Transverse colon (tissue), 4 donors: ENCODE measurements around the gene ADGRE2. TPM values are rescaled to one million over a fixed set of nuclear protein-coding genes. Genes with fewer than 3 reads are reported as not detected.
"Not testable (repeated sequence)": the region's sequence is repeated elsewhere in the genome, so short reads cannot be mapped to it uniquely, and the experiment has no call there.

Source experiments
- DNase-seq: peaks from one replicate; pipeline ENCODE4 v3.0.0-alpha.2; 2019
- H3K27ac ChIP-seq, 4 donors: fragments of 200-600 bp; sonication (generic); 2 replicates each; pipeline ENCODE4 v1.5.1; 2016 to 2018; ENCODE audit warnings: inconsistent platforms in 4 of 4
- H3K27me3 ChIP-seq: fragments of 200-600 bp; sonication (generic); 2 replicates; pipeline ENCODE4 v1.5.1; 2017; ENCODE audit warnings: inconsistent platforms
- H3K36me3 ChIP-seq, 4 donors: fragments of 200-600 bp; sonication (generic); 2 replicates each; pipeline ENCODE4 v1.5.1; 2017 to 2019; ENCODE audit warnings: inconsistent platforms in 4 of 4
- H3K4me1 ChIP-seq, 4 donors: fragments of 200-600 bp; sonication (generic); 2 replicates each; pipeline ENCODE4 v1.5.1; 2017 to 2020; ENCODE audit warnings: inconsistent platforms in 4 of 4
- H3K4me3 ChIP-seq, 4 donors: fragments of 200-600 bp; sonication (generic); 1 replicate in 1 of 4; 2 replicates in 3 of 4; pipeline versions ENCODE4 v1.5.1 to v1.6.1; 2017 to 2019; ENCODE audit warnings: inconsistent platforms in 4 of 4
- H3K9me3 ChIP-seq, 2 donors: fragments of 200-600 bp; sonication (generic); 2 replicates each; pipeline ENCODE4 v1.5.1; 2017 to 2019; ENCODE audit warnings: inconsistent platforms in 2 of 2
- CTCF ChIP-seq, 5 experiments: fragments of 200-600 bp in 3 of 5; fragments of 450-650 bp in 2 of 5; sonication (generic) in 3 of 5; IDR thresholded peaks; 1 replicate in 2 of 5; 2 replicates in 3 of 5; pipeline ENCODE4 v1.5.1; 2016 to 2017; ENCODE audit warnings: antibody characterized with exemption in 5 of 5, inconsistent platforms in 3 of 5, mild to moderate bottlenecking in 2 of 5, moderate library complexity in 1 of 5
- EP300 ChIP-seq: sonication (generic); formaldehyde crosslinking; IDR thresholded peaks from one replicate; pipeline ENCODE4 v1.6.1; 2017; ENCODE audit warnings: antibody characterized with exemption, low read depth
- POLR2A ChIP-seq: fragments of 450-650 bp; IDR thresholded peaks from one replicate; pipeline ENCODE4 v1.6.1; 2016; ENCODE audit warnings: antibody characterized with exemption, mild to moderate bottlenecking, moderate library complexity
- POLR2AphosphoS5 ChIP-seq, 3 donors: sonication (generic); formaldehyde crosslinking; IDR thresholded peaks; one replicate each; pipeline ENCODE4 v1.6.1; 2016; ENCODE audit warnings: antibody characterized with exemption in 3 of 3
- WGBS, 2 donors: methylation state at CpG; one replicate each; pipeline ENCODE4 v1.1.5; 2018; ENCODE audit warnings: low coverage in 1 of 2; 5-methylcytosine and 5-hydroxymethylcytosine counted together
- in situ Hi-C, 4 donors: fragments of 200-750 bp; cut with MboI; loops; one replicate each; pipeline versions ENCODE4 v1.15.0 to v1.15.1; 2017; ENCODE audit warnings: low sequenced_read_pairs in 3 of 4, low pct_ligation_motif_present in 1 of 4, low pct_unique_long_range_greater_than_20kb in 1 of 4
- intact Hi-C: fragments of 100-400 bp; cut with DNase I; formaldehyde crosslinking; loops from one replicate; pipeline ENCODE4 v1.15.1; 2023; ENCODE audit warnings: low total_unique reads
- total RNA-seq, 4 donors: library from RNA; depleted of rRNA; stranded (reverse); fragments of >200 nt; gene quantifications; one replicate each; pipeline ENCODE4 v1.1.0, GENCODE V29; 2016

The ADGRE2 gene
- total RNA-seq, 4 donors from 2014 or later = 1.00 to 3.3 (median 1.8) TPM

GRCh38 chr19:14796021-14796420 lies 17.7 kb upstream of the ADGRE2 start:
- Histone ChIP-seq H3K27ac (no peak overlapping the region), H3K36me3 (no peaks in the 10 kb centered on the region), H3K4me3 (no peak overlapping the region), H3K27me3 (no peaks in the 10 kb centered on the region), H3K4me1 (no peaks in the 10 kb centered on the region), H3K9me3 (no peaks in the 10 kb centered on the region)
- no peak for DNase-seq
- intact Hi-C loops (no loop called here), in situ Hi-C loops (no loop called here)
- WGBS, 2 donors = 92 to 94% methylated on average over 6 to 11 of the region's 11 CpGs
- no peak for TF ChIP-seq POLR2AphosphoS5 (IDR thresholded peaks at IDR 0.05)
- no peak for TF ChIP-seq CTCF (IDR thresholded peaks at IDR 0.05)
- no peak for TF ChIP-seq EP300
- no peak for TF ChIP-seq POLR2A

GRCh38 chr19:14795078-14795721 lies 16.8 kb upstream of the ADGRE2 start:
- H3K27ac ChIP-seq = no peak overlapping the region
- WGBS, 2 donors = 65 to 77% methylated on average over 5 of the region's 5 CpGs
- H3K36me3 ChIP-seq = no peaks in the 10 kb centered on the region
- TF ChIP-seq CTCF (IDR thresholded peaks at IDR 0.05) (no peak), POLR2A (no peak)
- no peak for DNase-seq
- in situ Hi-C loops (no loop called here), intact Hi-C loops (no loop called here)
- no peaks in the 10 kb centered on the region for H3K27me3 ChIP-seq
- no peak overlapping the region for H3K4me3 ChIP-seq
- no peaks in the 10 kb centered on the region for H3K4me1 ChIP-seq
- H3K9me3 ChIP-seq = no peaks in the 10 kb centered on the region

GRCh38 chr19:14792250-14792649 lies 13.9 kb upstream of the ADGRE2 start:
- 71 to 77% methylated on average over 6 of the region's 6 CpGs for WGBS, 2 donors
- H3K4me3 ChIP-seq, H3K36me3 ChIP-seq, H3K27ac ChIP-seq, H3K9me3 ChIP-seq, H3K27me3 ChIP-seq, DNase-seq, intact Hi-C loops, H3K4me1 ChIP-seq, in situ Hi-C loops: not testable (repeated sequence)

- Histone ChIP-seq H3K9me3 (no peaks in the 10 kb centered on the region), H3K27ac (peak overlapping the region in 1 of 4 donors; percentile 65), H3K4me1 (peaks cover 0 to 7% (median 0%) of the 10 kb centered on the region in 4 donors), H3K36me3 (no peaks in the 10 kb centered on the region), H3K4me3 (no peak overlapping the region), H3K27me3 (peaks cover 13% of the 10 kb centered on the region)
- intact Hi-C loops = no loop called here
- in situ Hi-C loops = no loop called here
- WGBS, 2 donors = 16% methylated on average over 18 of the region's 18 CpGs; no CpG with 5 or more reads in 1 of the 2 donors
- TF ChIP-seq CTCF (IDR thresholded peaks at IDR 0.05) (peak; percentile 42 to 65 (median 49)), POLR2A (no peak)
- no peak for DNase-seq
Measured at GRCh38 chr19:14786421-14786851, 8.1 kb upstream of the ADGRE2 start.

- H3K4me3 ChIP-seq, H3K36me3 ChIP-seq, intact Hi-C loops, H3K4me1 ChIP-seq, H3K9me3 ChIP-seq, in situ Hi-C loops: not testable (repeated sequence)
- WGBS, 2 donors = 53 to 66% methylated on average over 6 to 7 of the region's 11 CpGs
- H3K27ac ChIP-seq = peak overlapping the region in 3 of 4 donors; percentile 25 to 65 (median 37)
- DNase-seq = peak; percentile 25
- peaks cover 13% of the 10 kb centered on the region for H3K27me3 ChIP-seq
Measured at GRCh38 chr19:14785102-14785793, 6.9 kb upstream of the ADGRE2 start.

GRCh38 chr19:14784730-14785101 lies 6.4 kb upstream of the ADGRE2 start:
- peak overlapping the region in 3 of 4 donors; percentile 8 to 65 (median 25) for H3K27ac ChIP-seq
- peaks cover 13% of the 10 kb centered on the region for H3K27me3 ChIP-seq
- H3K4me3 ChIP-seq, H3K4me1 ChIP-seq, intact Hi-C loops, H3K9me3 ChIP-seq, H3K36me3 ChIP-seq, in situ Hi-C loops: not testable (repeated sequence)
- peak; percentile 48 for DNase-seq
- WGBS, 2 donors = 23 to 45% methylated on average over 4 to 8 of the region's 10 CpGs

- intact Hi-C loops, H3K4me3 ChIP-seq, DNase-seq, H3K4me1 ChIP-seq, in situ Hi-C loops, H3K36me3 ChIP-seq, H3K9me3 ChIP-seq: not testable (repeated sequence)
- peak overlapping the region in 1 of 4 donors; percentile 65 for H3K27ac ChIP-seq
- H3K27me3 ChIP-seq = peaks cover 13% of the 10 kb centered on the region
- 60 to 62% methylated on average over 3 to 8 of the region's 8 CpGs for WGBS, 2 donors
Measured at GRCh38 chr19:14783410-14783998, 5.1 kb upstream of the ADGRE2 start.
